ENCODE measurements around the gene SLX9.

The SLX9 gene

DNA sequence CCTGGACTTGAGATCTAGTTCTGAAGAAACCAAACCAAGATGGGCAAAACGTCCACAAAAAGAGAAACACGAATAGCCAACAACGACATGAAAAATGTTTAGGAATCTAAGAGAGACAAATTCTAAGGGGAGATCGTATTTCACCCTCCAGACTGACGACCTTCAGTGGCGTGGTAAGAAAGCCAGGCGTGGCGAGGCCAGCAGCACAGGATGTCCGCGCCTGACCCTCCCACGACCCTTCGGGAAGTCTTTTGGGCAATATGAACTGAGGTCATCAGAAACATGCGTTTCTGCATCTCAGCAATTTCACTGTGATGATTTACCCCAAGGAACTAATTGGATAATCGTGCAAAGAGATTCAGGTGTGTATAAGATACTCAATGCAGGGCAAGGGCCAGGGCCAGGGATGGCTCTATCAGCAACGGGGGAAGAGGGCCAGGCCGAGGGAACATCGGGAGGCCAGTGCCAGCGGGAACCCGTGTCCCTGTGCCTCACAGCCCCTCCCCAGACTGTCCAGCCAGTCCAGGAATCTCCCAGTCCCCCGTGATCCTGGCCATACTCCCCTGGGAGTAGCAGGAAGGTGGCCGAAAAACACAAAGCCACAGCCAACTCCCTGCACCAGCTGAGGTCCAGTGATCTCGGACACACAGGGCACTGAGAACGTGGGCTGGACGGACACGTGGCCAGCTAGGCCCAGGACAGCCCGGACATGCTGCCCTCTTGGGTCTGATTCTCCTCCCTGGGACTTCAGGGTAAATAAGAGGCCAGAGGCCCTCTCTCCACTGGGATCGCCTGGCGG lies 81.0 kb downstream of the SLX9 start:
- Histone ChIP-seq H3K14ac (ENCODE audit: low read length in 2 of 2) (no peak overlapping the region), H3K18ac (ENCODE audit: low read depth in 1 of 2, low read length in 2 of 2) (no peak overlapping the region), H2AK5ac (ENCODE audit: low read length, severe bottlenecking) (no peak overlapping the region), H3K36me3 (ENCODE audit: control insufficient read depth in 1 of 2, insufficient read depth in 2 of 2, low read depth in 1 of 2, low read length in 2 of 2) (no peaks in the 10 kb centered on the region), H2BK12ac (ENCODE audit: low read length in 2 of 2) (no peak overlapping the region), H4K91ac (ENCODE audit: low read length) (no peak overlapping the region), H3K9ac (ENCODE audit: low read length) (no peak overlapping the region), H2BK5ac (ENCODE audit: low read depth, low read length, poor library complexity, severe bottlenecking) (no peak overlapping the region), H3K4ac (ENCODE audit: low read depth in 1 of 2, low read length in 2 of 2) (no peak overlapping the region), H3K4me2 (ENCODE audit: low read length, poor library complexity, severe bottlenecking) (no peak overlapping the region), H2BK15ac (ENCODE audit: low read depth, poor library complexity, severe bottlenecking) (no peak overlapping the region), H3K4me1 (ENCODE audit: control insufficient read depth, insufficient read depth, low read depth, low read length) (peaks cover 28% of the 10 kb centered on the region), H3K27me3 (ENCODE audit: control insufficient read depth in 1 of 2, insufficient read depth in 1 of 2, low read length in 2 of 2) (peaks cover 0 to 28% of the 10 kb centered on the region in 2 experiments), H4K8ac (ENCODE audit: low read length) (no peak overlapping the region), H2AFZ (ENCODE audit: low read depth, low read length) (no peak overlapping the region), H2BK120ac (ENCODE audit: low read depth, low read length) (no peak overlapping the region), H3K79me1 (replicated peaks; ENCODE audit: low read length, poor library complexity, severe bottlenecking) (no peaks in the 10 kb centered on the region), H3K27ac (ENCODE audit: low read length, poor library complexity, severe bottlenecking) (no peak overlapping the region), H3K9me3 (ENCODE audit: control insufficient read depth, low read length) (peaks cover 8% of the 10 kb centered on the region), H3K4me3 (ENCODE audit: insufficient read depth in 1 of 2, low read depth in 1 of 2, low read length in 2 of 2) (no peak overlapping the region), H3K23ac (ENCODE audit: low read length in 2 of 2) (no peak overlapping the region)
- no peak for DNase-seq
- 80% methylated on average over 28 of the region's 28 CpGs for WGBS

DNA sequence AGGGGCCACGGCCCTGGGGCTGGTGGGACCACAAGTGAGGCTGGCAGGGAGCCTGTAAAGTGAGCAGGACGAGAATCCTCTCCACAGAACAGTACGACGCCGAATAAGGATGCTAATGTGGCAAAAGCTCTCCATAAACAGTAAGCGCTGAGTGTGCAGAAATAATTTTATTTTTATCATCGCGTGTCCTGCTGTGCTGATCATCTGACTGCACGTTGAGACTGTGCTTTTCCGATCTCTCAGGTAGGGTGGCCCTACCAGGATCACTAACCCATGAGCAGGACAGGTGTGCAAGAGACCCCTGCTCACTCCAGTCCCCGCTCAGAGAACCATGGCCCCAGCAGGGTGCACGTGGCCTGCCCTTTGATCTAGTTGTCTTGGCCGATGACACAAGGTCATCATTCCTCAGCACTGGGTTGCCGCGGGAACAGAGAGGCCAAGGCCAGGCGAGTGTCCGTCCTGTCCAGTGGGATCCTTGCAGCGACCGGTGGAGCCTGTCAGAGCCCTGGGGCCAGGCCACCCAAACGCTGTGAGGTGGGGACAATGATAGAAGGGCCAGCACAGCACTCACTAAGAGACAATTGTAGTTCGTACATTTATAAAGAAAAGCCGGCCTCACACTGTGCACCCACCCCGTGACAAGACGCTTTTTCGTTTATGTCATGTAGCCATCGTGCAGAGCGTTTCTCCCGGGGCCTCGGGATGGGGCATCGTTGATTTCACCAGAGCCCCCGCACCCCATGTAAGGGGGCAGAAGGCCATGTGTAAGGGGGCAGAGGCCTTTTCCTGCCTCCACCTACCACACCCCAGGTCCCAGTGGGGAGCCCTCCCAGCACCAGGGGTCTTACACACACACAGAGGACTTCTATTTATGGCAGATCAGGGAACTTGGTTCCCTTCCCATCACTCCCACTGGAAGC lies 81.9 kb downstream of the SLX9 start:
- H3K4me1 ChIP-seq (ENCODE audit: control insufficient read depth, insufficient read depth, low read depth, low read length), result peaks cover 26% of the 10 kb centered on the region
- WGBS, result 80% methylated on average over 30 of the region's 31 CpGs
- peaks cover 8% of the 10 kb centered on the region for H3K9me3 ChIP-seq (ENCODE audit: control insufficient read depth, low read length)
- peaks cover 0 to 3% of the 10 kb centered on the region in 2 experiments for H3K36me3 ChIP-seq (ENCODE audit: control insufficient read depth in 1 of 2, insufficient read depth in 2 of 2, low read depth in 1 of 2, low read length in 2 of 2)
- H2BK5ac ChIP-seq (ENCODE audit: low read depth, low read length, poor library complexity, severe bottlenecking), result no peak overlapping the region
- H4K91ac ChIP-seq (ENCODE audit: low read length), result no peak overlapping the region
- H3K27me3 ChIP-seq (ENCODE audit: control insufficient read depth in 1 of 2, insufficient read depth in 1 of 2, low read length in 2 of 2), result peaks cover 0 to 28% of the 10 kb centered on the region in 2 experiments
- no peaks in the 10 kb centered on the region for H3K79me1 ChIP-seq (replicated peaks; ENCODE audit: low read length, poor library complexity, severe bottlenecking)
- no peak overlapping the region for H3K9ac ChIP-seq (ENCODE audit: low read length)
- no peak overlapping the region for H3K18ac ChIP-seq (ENCODE audit: low read depth in 1 of 2, low read length in 2 of 2)
- no peak overlapping the region for H3K4ac ChIP-seq (ENCODE audit: low read depth in 1 of 2, low read length in 2 of 2)
- H3K23ac ChIP-seq (ENCODE audit: low read length in 2 of 2), result no peak overlapping the region
- H3K4me3 ChIP-seq (ENCODE audit: insufficient read depth in 1 of 2, low read depth in 1 of 2, low read length in 2 of 2), result no peak overlapping the region
- H3K14ac ChIP-seq (ENCODE audit: low read length in 2 of 2), result no peak overlapping the region
- no peak overlapping the region for H2BK120ac ChIP-seq (ENCODE audit: low read depth, low read length)
- no peak overlapping the region for H2BK15ac ChIP-seq (ENCODE audit: low read depth, poor library complexity, severe bottlenecking)
- DNase-seq, result no peak
- no peak overlapping the region for H2AK5ac ChIP-seq (ENCODE audit: low read length, severe bottlenecking)
- H2BK12ac ChIP-seq (ENCODE audit: low read length in 2 of 2), result no peak overlapping the region
- H3K4me2 ChIP-seq (ENCODE audit: low read length, poor library complexity, severe bottlenecking), result no peak overlapping the region
- H4K8ac ChIP-seq (ENCODE audit: low read length), result no peak overlapping the region
- no peak overlapping the region for H3K27ac ChIP-seq (ENCODE audit: low read length, poor library complexity, severe bottlenecking)
- H2AFZ ChIP-seq (ENCODE audit: low read depth, low read length), result no peak overlapping the region

DNA sequence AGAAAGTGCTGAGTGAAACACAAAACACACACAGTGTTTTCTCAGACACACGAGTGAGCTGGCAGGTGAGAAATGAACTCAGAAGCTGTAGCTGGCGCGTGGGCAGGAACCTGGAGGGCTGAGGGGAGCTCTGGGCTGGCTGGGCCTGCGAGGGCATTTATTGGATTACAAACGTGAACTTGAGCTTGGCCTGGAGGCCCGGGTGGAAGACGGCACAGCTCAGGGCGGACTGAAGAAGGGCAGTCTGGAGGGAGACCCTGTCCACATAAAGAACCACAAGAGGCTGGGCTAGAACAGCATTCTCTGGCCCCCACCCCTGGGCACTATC lies 82.5 kb downstream of the SLX9 start:
- no peak overlapping the region for H3K14ac ChIP-seq (ENCODE audit: low read length in 2 of 2)
- no peak overlapping the region for H2BK120ac ChIP-seq (ENCODE audit: low read depth, low read length)
- no peak overlapping the region for H3K9ac ChIP-seq (ENCODE audit: low read length)
- H3K36me3 ChIP-seq (ENCODE audit: control insufficient read depth in 1 of 2, insufficient read depth in 2 of 2, low read depth in 1 of 2, low read length in 2 of 2), result peaks cover 0 to 3% of the 10 kb centered on the region in 2 experiments
- H3K23ac ChIP-seq (ENCODE audit: low read length in 2 of 2), result no peak overlapping the region
- no peak overlapping the region for H3K4me2 ChIP-seq (ENCODE audit: low read length, poor library complexity, severe bottlenecking)
- H3K9me3 ChIP-seq (ENCODE audit: control insufficient read depth, low read length), result peaks cover 8% of the 10 kb centered on the region
- no peak overlapping the region for H2AFZ ChIP-seq (ENCODE audit: low read depth, low read length)
- H2BK5ac ChIP-seq (ENCODE audit: low read depth, low read length, poor library complexity, severe bottlenecking), result no peak overlapping the region
- no peak overlapping the region for H3K18ac ChIP-seq (ENCODE audit: low read depth in 1 of 2, low read length in 2 of 2)
- H2AK5ac ChIP-seq (ENCODE audit: low read length, severe bottlenecking), result no peak overlapping the region
- no peak overlapping the region for H2BK15ac ChIP-seq (ENCODE audit: low read depth, poor library complexity, severe bottlenecking)
- DNase-seq, result no peak
- H2BK12ac ChIP-seq (ENCODE audit: low read length in 2 of 2), result no peak overlapping the region
- WGBS, result 81% methylated on average over 8 of the region's 8 CpGs
- H3K27ac ChIP-seq (ENCODE audit: low read length, poor library complexity, severe bottlenecking), result no peak overlapping the region
- no peak overlapping the region for H3K4ac ChIP-seq (ENCODE audit: low read depth in 1 of 2, low read length in 2 of 2)
- no peak overlapping the region for H4K8ac ChIP-seq (ENCODE audit: low read length)
- H3K79me1 ChIP-seq (replicated peaks; ENCODE audit: low read length, poor library complexity, severe bottlenecking), result no peaks in the 10 kb centered on the region
- H3K4me3 ChIP-seq (ENCODE audit: insufficient read depth in 1 of 2, low read depth in 1 of 2, low read length in 2 of 2), result no peak overlapping the region
- H3K27me3 ChIP-seq (ENCODE audit: control insufficient read depth in 1 of 2, insufficient read depth in 1 of 2, low read length in 2 of 2), result peaks cover 0 to 34% of the 10 kb centered on the region in 2 experiments
- H4K91ac ChIP-seq (ENCODE audit: low read length), result no peak overlapping the region
- peaks cover 26% of the 10 kb centered on the region for H3K4me1 ChIP-seq (ENCODE audit: control insufficient read depth, insufficient read depth, low read depth, low read length)

GRCh38 chr21:45022736-45023135 lies 82.9 kb downstream of the SLX9 start:
- Histone ChIP-seq H4K8ac (ENCODE audit: low read length) (no peak overlapping the region), H3K79me1 (replicated peaks; ENCODE audit: low read length, poor library complexity, severe bottlenecking) (no peaks in the 10 kb centered on the region), H3K4me2 (ENCODE audit: low read length, poor library complexity, severe bottlenecking) (no peak overlapping the region), H3K23ac (ENCODE audit: low read length in 2 of 2) (no peak overlapping the region), H2BK120ac (ENCODE audit: low read depth, low read length) (no peak overlapping the region), H2BK5ac (ENCODE audit: low read depth, low read length, poor library complexity, severe bottlenecking) (no peak overlapping the region), H3K18ac (ENCODE audit: low read depth in 1 of 2, low read length in 2 of 2) (no peak overlapping the region), H3K4me3 (ENCODE audit: insufficient read depth in 1 of 2, low read depth in 1 of 2, low read length in 2 of 2) (no peak overlapping the region), H4K91ac (ENCODE audit: low read length) (no peak overlapping the region), H2AK5ac (ENCODE audit: low read length, severe bottlenecking) (no peak overlapping the region), H3K36me3 (ENCODE audit: control insufficient read depth in 1 of 2, insufficient read depth in 2 of 2, low read depth in 1 of 2, low read length in 2 of 2) (peaks cover 0 to 3% of the 10 kb centered on the region in 2 experiments), H3K9ac (ENCODE audit: low read length) (no peak overlapping the region), H3K9me3 (ENCODE audit: control insufficient read depth, low read length) (peaks cover 8% of the 10 kb centered on the region), H3K4ac (ENCODE audit: low read depth in 1 of 2, low read length in 2 of 2) (no peak overlapping the region), H3K27me3 (ENCODE audit: control insufficient read depth in 1 of 2, insufficient read depth in 1 of 2, low read length in 2 of 2) (peaks cover 0 to 35% of the 10 kb centered on the region in 2 experiments), H2AFZ (ENCODE audit: low read depth, low read length) (no peak overlapping the region), H3K4me1 (ENCODE audit: control insufficient read depth, insufficient read depth, low read depth, low read length) (peaks cover 25% of the 10 kb centered on the region), H3K27ac (ENCODE audit: low read length, poor library complexity, severe bottlenecking) (no peak overlapping the region), H2BK12ac (ENCODE audit: low read length in 2 of 2) (no peak overlapping the region), H3K14ac (ENCODE audit: low read length in 2 of 2) (no peak overlapping the region), H2BK15ac (ENCODE audit: low read depth, poor library complexity, severe bottlenecking) (no peak overlapping the region)
- no peak for DNase-seq
- 98% methylated on average over 5 of the region's 5 CpGs for WGBS

Measured in mesenchymal stem cell (in vitro differentiated cells and primary cell).